Measurements from ENCODE around the gene ARHGEF7.

GRCh38 chr13:111337741-111338140, 222.6 kb downstream of the ARHGEF7 start:
- TF ChIP-seq CTCF (IDR thresholded peaks at IDR 0.05; ENCODE audit: insufficient read depth, low read length, poor library complexity, severe bottlenecking), result no peak
- TF ChIP-seq EZH2phosphoT487 (conservative IDR thresholded peaks at IDR 0.05; ENCODE audit: low read length), result no peak

All from SU-DHL-6 (cell line).